SK-N-SH (cell line): ENCODE data around the gene USP46. TPM values are rescaled to one million over a fixed set of nuclear protein-coding genes. Genes with fewer than 3 reads are reported as not detected.

Source experiments
- CTCF ChIA-PET: fragments of 300-600, 350-600 bp; formaldehyde crosslinking; extraction: SDS; loops from one replicate; lab custom pipeline; 2021; lab: Yijun Ruan, JAX
- POLR2A ChIA-PET: fragments of 350-600 bp; sonication (Branson Sonifier 250); formaldehyde crosslinking; extraction: SDS; loops from one replicate; lab custom pipeline; 2020; ENCODE audit warnings: antibody characterized with exemption, inconsistent platforms; lab: Yijun Ruan, JAX
- DNase-seq: peaks from one replicate; pipeline ENCODE4 v3.0.0; 2012
- H2AFZ ChIP-seq: fragments of 200-600 bp; sonication (generic); 2 replicates; pipeline ENCODE4 v1.8.1; 2016; ENCODE audit warnings: antibody characterized with exemption, mild to moderate bottlenecking, low read depth
- H3F3A ChIP-seq: fragments of 200-600 bp; sonication (generic); replicated peaks from 2 replicates; pipeline ENCODE3; 2016; ENCODE audit warnings: antibody characterized with exemption, mild to moderate bottlenecking; ENCODE audit not compliant: insufficient read depth
- H3K27ac ChIP-seq, 2 experiments: fragments of 200-500 bp in 1 of 2; fragments of 200-600 bp in 1 of 2; sonication (Bioruptor generic) in 1 of 2; sonication (generic), shearing (Covaris generic) in 1 of 2; 2 replicates each; pipeline versions ENCODE4 v1.5.1 to v1.6.1; 2014 to 2016; ENCODE audit warnings: low read depth in 2 of 2, inconsistent platforms in 1 of 2, low read length in 1 of 2, mild to moderate bottlenecking in 1 of 2, mixed read lengths in 1 of 2
- H3K27me3 ChIP-seq: fragments of 200-600 bp; sonication (generic), shearing (Covaris generic); 2 replicates; pipeline ENCODE4 v1.6.1; 2016; ENCODE audit warnings: mixed run types; ENCODE audit not compliant: insufficient read depth
- H3K36me3 ChIP-seq, 2 experiments: fragments of 200-500 bp in 1 of 2; fragments of 200-600 bp in 1 of 2; sonication (Bioruptor generic) in 1 of 2; sonication (generic) in 1 of 2; replicated peaks in 1 of 2; 2 replicates each; pipeline versions ENCODE3 to v1.5.1; 2014 to 2016; ENCODE audit warnings: low read length in 1 of 2, mild to moderate bottlenecking in 1 of 2; ENCODE audit not compliant: insufficient read depth in 2 of 2, control insufficient read depth in 1 of 2
- H3K4me1 ChIP-seq, 2 experiments: fragments of 200-500 bp in 1 of 2; fragments of 200-600 bp in 1 of 2; sonication (Bioruptor generic) in 1 of 2; sonication (generic), shearing (Covaris generic) in 1 of 2; 2 replicates each; pipeline versions ENCODE4 v1.5.1 to v1.6.1; 2014 to 2016; ENCODE audit warnings: low read depth in 1 of 2, low read length in 1 of 2, mixed run types in 1 of 2; ENCODE audit not compliant: insufficient read depth in 2 of 2, control insufficient read depth in 1 of 2
- H3K4me2 ChIP-seq: fragments of 200-600 bp; sonication (generic), shearing (Covaris generic); 2 replicates; pipeline ENCODE4 v1.6.1; 2017; ENCODE audit warnings: mixed run types
- H3K4me3 ChIP-seq, 2 experiments: fragments of 200-500 bp in 1 of 2; fragments of 200-600 bp in 1 of 2; sonication (Bioruptor generic) in 1 of 2; sonication (generic), shearing (Covaris generic) in 1 of 2; 2 replicates each; pipeline versions ENCODE4 v1.5.1 to v1.8.1; 2014 to 2016; ENCODE audit warnings: low read depth in 2 of 2, inconsistent platforms in 1 of 2, low read length in 1 of 2, mild to moderate bottlenecking in 1 of 2, mixed read lengths in 1 of 2, moderate library complexity in 1 of 2
- H3K79me2 ChIP-seq: fragments of 200-600 bp; sonication (generic); 2 replicates; pipeline ENCODE4 v1.8.1; 2017; ENCODE audit warnings: mild to moderate bottlenecking; ENCODE audit not compliant: insufficient read depth
- H3K9ac ChIP-seq: fragments of 200-600 bp; sonication (generic); 2 replicates; pipeline ENCODE4 v1.6.1; 2017; ENCODE audit warnings: mixed run types
- H3K9me2 ChIP-seq: fragments of 200-600 bp; sonication (generic); 2 replicates; pipeline ENCODE4 v1.6.1; 2017; ENCODE audit warnings: mixed run types
- H3K9me3 ChIP-seq: fragments of 200-600 bp; sonication (generic); 2 replicates; pipeline ENCODE4 v1.6.1; 2017; ENCODE audit warnings: mixed run types, mild to moderate bottlenecking, moderate library complexity
- H4K20me1 ChIP-seq: fragments of 200-600 bp; sonication (generic); 2 replicates; pipeline ENCODE4 v1.6.1; 2017; ENCODE audit warnings: mild to moderate bottlenecking, mixed run types; ENCODE audit not compliant: insufficient read depth
- CTCF ChIP-seq: fragments of 200-600 bp; sonication (generic); IDR thresholded peaks from 2 replicates; pipeline ENCODE4 v1.6.1; 2017; ENCODE audit warnings: antibody characterized with exemption, mild to moderate bottlenecking, moderate library complexity
- EP300 ChIP-seq, 2 experiments: IDR thresholded peaks; 2 replicates each; pipeline versions ENCODE4 v1.4.0 to v1.6.1; 2012; ENCODE audit warnings: borderline replicate concordance in 1 of 2, low read depth in 1 of 2, low read length in 1 of 2
- EZH2phosphoT487 ChIP-seq: fragments of 200-600 bp; sonication (generic); IDR thresholded peaks from 2 replicates; pipeline ENCODE4 v1.6.1; 2017; ENCODE audit warnings: low read depth, mixed run types, mild to moderate bottlenecking, antibody characterized with exemption, moderate library complexity, borderline replicate concordance
- FOSL2 ChIP-seq: IDR thresholded peaks from 2 replicates; pipeline ENCODE4 v1.4.0; 2012; ENCODE audit warnings: low read depth, mild to moderate bottlenecking, moderate library complexity, borderline replicate concordance
- FOXJ3 ChIP-seq: sonication (generic); formaldehyde crosslinking; IDR thresholded peaks from 2 replicates; pipeline ENCODE4 v1.5.1; 2020; ENCODE audit warnings: mild to moderate bottlenecking, missing genetic modification reagents
- FOXM1 ChIP-seq: IDR thresholded peaks from 2 replicates; pipeline ENCODE4 v1.4.0; 2012; ENCODE audit warnings: low read depth, mild to moderate bottlenecking
- GABPA ChIP-seq: IDR thresholded peaks from 2 replicates; pipeline ENCODE4 v1.4.0; 2012; ENCODE audit warnings: low read depth, mild to moderate bottlenecking
- GATA2 ChIP-seq: sonication (generic); formaldehyde crosslinking; IDR thresholded peaks from 2 replicates; pipeline ENCODE4 v1.5.0; 2020; ENCODE audit warnings: mild to moderate bottlenecking, missing genetic modification reagents
- MAX ChIP-seq: IDR thresholded peaks from 2 replicates; pipeline ENCODE4 v1.4.0; 2012; ENCODE audit warnings: low read depth
- MEF2A ChIP-seq: IDR thresholded peaks from 2 replicates; pipeline ENCODE4 v1.4.0; 2012; ENCODE audit warnings: low read depth, borderline replicate concordance
- MXI1 ChIP-seq: IDR thresholded peaks from 2 replicates; pipeline ENCODE4 v1.6.1; 2012; ENCODE audit warnings: mild to moderate bottlenecking, low read depth, low read length, improper control_type of control experiment
- NFIC ChIP-seq: IDR thresholded peaks from 2 replicates; pipeline ENCODE4 v1.4.0; 2012; ENCODE audit warnings: borderline replicate concordance
- NRF1 ChIP-seq: IDR thresholded peaks from 2 replicates; pipeline ENCODE4 v1.6.1; 2012; ENCODE audit warnings: low read depth, mild to moderate bottlenecking, low read length
- PBX3 ChIP-seq: IDR thresholded peaks from 2 replicates; pipeline ENCODE4; 2012
- POLR2AphosphoS5 ChIP-seq: IDR thresholded peaks from 2 replicates; pipeline ENCODE4 v1.6.1; 2012; ENCODE audit warnings: low read depth, low read length
- RAD21 ChIP-seq: IDR thresholded peaks from 2 replicates; pipeline ENCODE4 v1.6.1; 2012; ENCODE audit warnings: mild to moderate bottlenecking, low read length
- RXRA ChIP-seq: IDR thresholded peaks from 2 replicates; pipeline ENCODE4 v1.4.0; 2012; ENCODE audit warnings: low read depth, mild to moderate bottlenecking, borderline replicate concordance
- SMC3 ChIP-seq: IDR thresholded peaks from 2 replicates; pipeline ENCODE4 v1.6.1; 2012; ENCODE audit warnings: low read depth, low read length, improper control_type of control experiment
- TEAD4 ChIP-seq: IDR thresholded peaks from 2 replicates; pipeline ENCODE4 v1.4.0; 2012; ENCODE audit warnings: mild to moderate bottlenecking, borderline replicate concordance; ENCODE audit not compliant: insufficient read depth
- USF1 ChIP-seq: IDR thresholded peaks from 2 replicates; pipeline ENCODE4 v1.4.0; 2012; ENCODE audit warnings: low read depth, borderline replicate concordance
- YY1 ChIP-seq: IDR thresholded peaks from 2 replicates; pipeline ENCODE4 v1.4.0; 2012; ENCODE audit warnings: low read depth, mild to moderate bottlenecking
- WGBS: methylation state at CpG from one replicate; pipeline ENCODE4 v1.1.6; 2017; ENCODE audit warnings: low lambda C conversion rate; 5-methylcytosine and 5-hydroxymethylcytosine counted together
- polyA plus RNA-seq, 3 experiments: library from polyadenylated mRNA; depleted of rRNA; stranded (reverse); fragments of >200 nt; gene quantifications; 2 replicates each; pipeline ENCODE4 v1.2.3, GENCODE V29; 2012

Gene USP46
- polyA plus RNA-seq, 1 of the 3 experiments (the other 2 are of a cell fraction), result 4.5 TPM

- Histone ChIP-seq H3K79me2 (no peaks in the 10 kb centered on the region), H3K27ac (peak overlapping the region in 1 of 2 experiments; percentile 34; a peak in 1 of 4 replicates), H3K9me3 (no peaks in the 10 kb centered on the region), H3K9me2 (no peaks in the 10 kb centered on the region; the same call in 1 of the 2 replicates), H2AFZ (no peak overlapping the region), H3K27me3 (no peaks in the 10 kb centered on the region), H3K4me1 (no peaks in the 10 kb centered on the region; a peak in 1 of 4 replicates), H3K36me3 (peaks cover 21 to 40% of the 10 kb centered on the region in 2 experiments), H3K4me3 (no peak overlapping the region), H3F3A (no peaks in the 10 kb centered on the region), H3K4me2 (no peak overlapping the region), H3K9ac (no peak overlapping the region), H4K20me1 (no peaks in the 10 kb centered on the region)
- WGBS, result 88% methylated on average over 2 of the region's 2 CpGs
- DNase-seq, result no peak
- ChIA-PET POLR2A (no interaction called here), CTCF (interaction anchor here (0.6 to 2.1 kb wide), 2 partner anchors 29 to 50 kb away, joined by 3 to 6 read pairs; no protein-coding TSS in a partner anchor)
- TF ChIP-seq EP300 (IDR thresholded peaks at IDR 0.05; ENCODE audit: borderline replicate concordance in 1 of 2, low read depth in 1 of 2, low read length in 1 of 2), result no peak
- TF ChIP-seq FOSL2, result no peak
- TF ChIP-seq CTCF, result no peak
- no peak for TF ChIP-seq GABPA
- no peak for TF ChIP-seq PBX3
- no peak for TF ChIP-seq POLR2AphosphoS5
- no peak for TF ChIP-seq MAX
- TF ChIP-seq MEF2A, result no peak
- no peak for TF ChIP-seq FOXJ3 (CRISPR knock-in tag)
- TF ChIP-seq NRF1, result no peak
- TF ChIP-seq SMC3, result no peak
- no peak for TF ChIP-seq RAD21
- TF ChIP-seq USF1, result no peak
Measured at GRCh38 chr4:52595001-52595400, 64.1 kb downstream of the USP46 start.

GRCh38 chr4:52592287-52592686 lies 66.8 kb downstream of the USP46 start:
- DNase-seq, result no peak
- CTCF ChIA-PET, result interaction anchor here (1.6 to 2.4 kb wide), 2 partner anchors 47 to 392 kb away, joined by 3 to 6 read pairs; no protein-coding TSS in a partner anchor
- no peak overlapping the region for H2AFZ ChIP-seq
- TF ChIP-seq MEF2A (no peak), RAD21 (no peak), EZH2phosphoT487 (no peak), GABPA (no peak), NRF1 (no peak), TEAD4 (no peak), GATA2 (CRISPR knock-in tag) (no peak), MAX (no peak), NFIC (no peak), FOXM1 (no peak), RXRA (no peak), MXI1 (no peak), POLR2AphosphoS5 (no peak), YY1 (no peak), SMC3 (no peak)

More at GRCh38 chr4:52592287-52592686, 66.8 kb downstream of the USP46 start:
- Histone ChIP-seq H3K4me2 (no peak overlapping the region), H4K20me1 (no peaks in the 10 kb centered on the region), H3K27me3 (no peaks in the 10 kb centered on the region), H3K27ac (no peak overlapping the region), H3K36me3 (peaks cover 13 to 24% of the 10 kb centered on the region in 2 experiments), H3K4me3 (no peak overlapping the region), H3K9ac (no peak overlapping the region), H3K4me1 (no peaks in the 10 kb centered on the region; a peak in 1 of 4 replicates), H3K79me2 (no peaks in the 10 kb centered on the region), H3K9me3 (no peaks in the 10 kb centered on the region), H3F3A (no peaks in the 10 kb centered on the region), H3K9me2 (no peaks in the 10 kb centered on the region; the same call in 1 of the 2 replicates)
- 100% methylated on average over 3 of the region's 3 CpGs for WGBS
- POLR2A ChIA-PET, result no interaction called here
